Hepatocyte (in vitro differentiated cells): ENCODE results near the gene CD22. TPM values are rescaled to one million over a fixed set of nuclear protein-coding genes. Genes with fewer than 3 reads are reported as not detected.

Source experiments
- DNase-seq: peaks from one replicate; pipeline ENCODE4 v3.0.0-alpha.2; 2016; ENCODE audit warnings: low spot score
- H2AFZ ChIP-seq: fragments of 200-600 bp; sonication (generic); 2 replicates; pipeline ENCODE4 v1.6.0; 2016; ENCODE audit warnings: antibody characterized with exemption, mild to moderate bottlenecking
- H3K27ac ChIP-seq: fragments of 200-600 bp; sonication (generic); 2 replicates; pipeline ENCODE4 v1.5.1; 2016; ENCODE audit warnings: mild to moderate bottlenecking
- H3K27me3 ChIP-seq: fragments of 200-600 bp; sonication (generic); 2 replicates; pipeline ENCODE4 v1.6.1; 2016
- H3K36me3 ChIP-seq: fragments of 200-600 bp; sonication (generic); replicated peaks from 2 replicates; pipeline ENCODE4 v1.5.1; 2016; ENCODE audit warnings: low read depth; ENCODE audit not compliant: insufficient read depth
- H3K4me1 ChIP-seq: fragments of 200-600 bp; sonication (generic); 2 replicates; pipeline ENCODE4 v1.5.1; 2016; ENCODE audit warnings: mild to moderate bottlenecking, moderate library complexity; ENCODE audit not compliant: insufficient read depth
- H3K4me2 ChIP-seq: fragments of 200-600 bp; sonication (generic); 2 replicates; pipeline ENCODE4 v1.6.0; 2016
- H3K4me3 ChIP-seq: fragments of 200-600 bp; sonication (generic); 2 replicates; pipeline ENCODE4 v1.5.1; 2016; ENCODE audit warnings: mild to moderate bottlenecking
- H3K79me2 ChIP-seq: fragments of 200-600 bp; sonication (generic); 2 replicates; pipeline ENCODE4 v1.6.0; 2017; ENCODE audit warnings: mild to moderate bottlenecking
- H3K9me2 ChIP-seq: fragments of 200-600 bp; sonication (generic); replicated peaks from 2 replicates; pipeline ENCODE4 v1.6.0; 2017; ENCODE audit warnings: mild to moderate bottlenecking; ENCODE audit not compliant: insufficient read depth
- H3K9me3 ChIP-seq: fragments of 200-600 bp; sonication (generic); 2 replicates; pipeline ENCODE4 v1.5.1; 2016; ENCODE audit warnings: low read depth, mild to moderate bottlenecking
- H4K20me1 ChIP-seq: fragments of 200-600 bp; sonication (generic); 2 replicates; pipeline ENCODE4 v1.6.0; 2016; ENCODE audit warnings: mild to moderate bottlenecking; ENCODE audit not compliant: insufficient read depth, poor library complexity, severe bottlenecking
- EZH2 ChIP-seq: fragments of 200-600 bp; sonication (generic); IDR thresholded peaks from 2 replicates; pipeline ENCODE4 v1.6.1; 2016; ENCODE audit warnings: antibody characterized with exemption, mild to moderate bottlenecking, borderline replicate concordance
- EZH2phosphoT487 ChIP-seq: fragments of 200-600 bp; sonication (generic); IDR thresholded peaks from one replicate; pipeline ENCODE4 v1.6.1; 2018; ENCODE audit warnings: antibody characterized with exemption, mild to moderate bottlenecking, low read depth, moderate library complexity; ENCODE audit not compliant: unreplicated experiment, severe bottlenecking
- WGBS: methylation state at CpG from one replicate; pipeline ENCODE4 v1.1.6; 2016; ENCODE audit warnings: low lambda C conversion rate; ENCODE audit errors: missing lambda C conversion rate; 5-methylcytosine and 5-hydroxymethylcytosine counted together
- microRNA-seq: library from miRNA; unstranded; fragments of <30 nt; microRNA quantifications from one replicate; pipeline ENCODE4, GENCODE V29; 2017
- polyA plus RNA-seq: library from polyadenylated mRNA; unstranded; fragments of >200 nt; fragmentation: Nextera tagmentation; extraction: Ambion mirVana; gene quantifications from 2 replicates; pipeline ENCODE4 v1.2.1, GENCODE V29; 2016
- total RNA-seq: library from RNA; depleted of rRNA; stranded (reverse); fragments of >200 nt; gene quantifications from 2 replicates; pipeline ENCODE4 v1.2.3, GENCODE V29; 2014
- TF ChIP-seq, protein P1 (sequence below): fragments of 200-600 bp; sonication (generic); IDR thresholded peaks from 2 replicates; pipeline ENCODE4 v1.5.1; 2016; ENCODE audit warnings: antibody characterized with exemption, mild to moderate bottlenecking; ENCODE audit not compliant: poor library complexity

The CD22 gene
- total and polyA plus RNA-seq, 2 experiments from 2014 or later = 1.6 TPM; not detected in 1

DNA sequence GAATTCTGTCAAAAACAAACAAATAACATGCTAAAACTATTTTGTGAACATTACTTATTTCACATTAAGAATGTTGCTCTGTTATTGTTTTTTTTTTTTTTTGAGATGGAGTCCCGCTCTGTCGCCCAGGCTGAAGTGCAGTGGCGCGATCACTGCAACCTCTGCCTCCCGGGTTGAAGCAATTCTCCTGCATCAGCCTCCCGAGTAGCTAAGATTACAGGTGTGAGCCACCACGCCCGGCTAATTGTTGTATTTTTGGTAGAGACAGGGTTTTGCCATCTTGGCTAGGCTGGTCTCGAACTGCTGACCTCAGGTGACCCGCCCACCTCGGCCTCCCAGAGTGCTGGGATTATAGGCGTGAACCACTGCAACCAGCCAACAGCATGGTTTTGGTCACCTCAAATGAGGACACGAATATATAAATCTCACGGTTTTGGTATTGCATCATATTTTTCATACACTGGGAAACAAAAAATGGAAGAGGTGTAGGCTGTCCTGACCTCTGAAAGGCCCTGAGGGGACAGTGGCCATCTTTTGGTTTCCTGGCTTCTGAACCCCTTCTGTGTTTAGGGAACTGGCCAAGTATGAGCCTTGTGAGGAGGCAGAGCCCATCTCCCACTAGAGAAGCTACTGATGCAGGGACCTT lies 67.4 kb downstream of the CD22 start:
- Histone ChIP-seq H3K4me1 (no peaks in the 10 kb centered on the region), H3K27me3 (no peaks in the 10 kb centered on the region), H3K9me3 (no peaks in the 10 kb centered on the region), H3K9me2 (no peaks in the 10 kb centered on the region), H4K20me1 (no peaks in the 10 kb centered on the region), H2AFZ (no peak overlapping the region), H3K4me3 (no peak overlapping the region), H3K4me2 (no peak overlapping the region), H3K36me3 (no peaks in the 10 kb centered on the region), H3K79me2 (no peaks in the 10 kb centered on the region), H3K27ac (peak overlapping the region; percentile 38)
- DNase-seq = no peak
- TF ChIP-seq EZH2 = no peak
- TF ChIP-seq EZH2phosphoT487 = no peak
- TF ChIP-seq, protein P1, sequence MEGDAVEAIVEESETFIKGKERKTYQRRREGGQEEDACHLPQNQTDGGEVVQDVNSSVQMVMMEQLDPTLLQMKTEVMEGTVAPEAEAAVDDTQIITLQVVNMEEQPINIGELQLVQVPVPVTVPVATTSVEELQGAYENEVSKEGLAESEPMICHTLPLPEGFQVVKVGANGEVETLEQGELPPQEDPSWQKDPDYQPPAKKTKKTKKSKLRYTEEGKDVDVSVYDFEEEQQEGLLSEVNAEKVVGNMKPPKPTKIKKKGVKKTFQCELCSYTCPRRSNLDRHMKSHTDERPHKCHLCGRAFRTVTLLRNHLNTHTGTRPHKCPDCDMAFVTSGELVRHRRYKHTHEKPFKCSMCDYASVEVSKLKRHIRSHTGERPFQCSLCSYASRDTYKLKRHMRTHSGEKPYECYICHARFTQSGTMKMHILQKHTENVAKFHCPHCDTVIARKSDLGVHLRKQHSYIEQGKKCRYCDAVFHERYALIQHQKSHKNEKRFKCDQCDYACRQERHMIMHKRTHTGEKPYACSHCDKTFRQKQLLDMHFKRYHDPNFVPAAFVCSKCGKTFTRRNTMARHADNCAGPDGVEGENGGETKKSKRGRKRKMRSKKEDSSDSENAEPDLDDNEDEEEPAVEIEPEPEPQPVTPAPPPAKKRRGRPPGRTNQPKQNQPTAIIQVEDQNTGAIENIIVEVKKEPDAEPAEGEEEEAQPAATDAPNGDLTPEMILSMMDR = no peak
- WGBS = 94% methylated on average over 14 of the region's 14 CpGs

Small RNAs within 50 kb of the gene (microRNA-seq; reads per million reads assigned to microRNA genes)
- not detected for gene MIR5196

Other genes with a start within 250 kb of the CD22 start
- 225 and 235 TPM in 2 replicates for gene FXYD3, start 213.4 kb upstream of the CD22 start, total RNA-seq
- gene FXYD3, start 213.4 kb upstream of the CD22 start, polyA plus RNA-seq = 491 and 542 TPM in 2 replicates
- gene LGI4, start 194.1 kb upstream of the CD22 start, total RNA-seq = 2.4 and 6.3 TPM in 2 replicates
- gene LGI4, start 194.1 kb upstream of the CD22 start, polyA plus RNA-seq = 5.2 and 8.8 TPM in 2 replicates
- gene FXYD1, start 190.4 kb upstream of the CD22 start, total RNA-seq = 2.9 and 7.5 TPM in 2 replicates
- gene FXYD1, start 190.4 kb upstream of the CD22 start, polyA plus RNA-seq = 18.5 and 22.0 TPM in 2 replicates
- 0.27 TPM in 1 of 2 replicates, not detected in the other for gene FXYD7, start 185.9 kb upstream of the CD22 start, total RNA-seq
- 0.22 and 0.46 TPM in 2 replicates for gene FXYD7, start 185.9 kb upstream of the CD22 start, polyA plus RNA-seq
- gene FXYD5, start 174.5 kb upstream of the CD22 start, total RNA-seq = 36.4 and 42.8 TPM in 2 replicates
- gene FXYD5, start 174.5 kb upstream of the CD22 start, polyA plus RNA-seq = 81.1 and 90.2 TPM in 2 replicates
- gene FAM187B, start 100.4 kb upstream of the CD22 start, total RNA-seq = 0.56 TPM in 1 of 2 replicates, not detected in the other
- gene FAM187B, start 100.4 kb upstream of the CD22 start, polyA plus RNA-seq = not detected in 2 replicates
- 89.9 and 113 TPM in 2 replicates for gene LSR, start 80.2 kb upstream of the CD22 start, total RNA-seq
- gene LSR, start 80.2 kb upstream of the CD22 start, polyA plus RNA-seq = 255 and 296 TPM in 2 replicates
- gene USF2, start 60.2 kb upstream of the CD22 start, total RNA-seq = 55.6 and 61.4 TPM in 2 replicates
- gene USF2, start 60.2 kb upstream of the CD22 start, polyA plus RNA-seq = 30.2 and 35.0 TPM in 2 replicates
- 5.1 and 7.0 TPM in 2 replicates for gene HAMP, start 46.7 kb upstream of the CD22 start, total RNA-seq
- gene HAMP, start 46.7 kb upstream of the CD22 start, polyA plus RNA-seq = 49.3 and 55.8 TPM in 2 replicates
- gene MAG, start 37.0 kb upstream of the CD22 start, total RNA-seq = 2.8 TPM in 1 of 2 replicates, not detected in the other
- 0.47 and 0.81 TPM in 2 replicates for gene MAG, start 37.0 kb upstream of the CD22 start, polyA plus RNA-seq
- gene FFAR1, start 18.7 kb downstream of the CD22 start, total RNA-seq = not detected in 2 replicates
- not detected in 2 replicates for gene FFAR1, start 18.7 kb downstream of the CD22 start, polyA plus RNA-seq
- 0.80 and 1.6 TPM in 2 replicates for gene FFAR3, start 29.3 kb downstream of the CD22 start, total RNA-seq
- 2.4 TPM in 1 of 2 replicates, not detected in the other for gene FFAR3, start 29.3 kb downstream of the CD22 start, polyA plus RNA-seq
- not detected in 2 replicates for gene GPR42, start 41.9 kb downstream of the CD22 start, total RNA-seq
- gene GPR42, start 41.9 kb downstream of the CD22 start, polyA plus RNA-seq = 0.17 TPM in 1 of 2 replicates, not detected in the other
- gene FFAR2, start 119.1 kb downstream of the CD22 start, total RNA-seq = 0.16 and 0.20 TPM in 2 replicates
- 0.64 TPM in 1 of 2 replicates, not detected in the other for gene FFAR2, start 119.1 kb downstream of the CD22 start, polyA plus RNA-seq
- gene KRTDAP, start 161.3 kb downstream of the CD22 start, total RNA-seq = 1.6 and 2.7 TPM in 2 replicates
- 0.97 and 1.6 TPM in 2 replicates for gene KRTDAP, start 161.3 kb downstream of the CD22 start, polyA plus RNA-seq
- gene DMKN, start 184.5 kb downstream of the CD22 start, total RNA-seq = 57.0 and 64.1 TPM in 2 replicates
- 99.5 and 111 TPM in 2 replicates for gene DMKN, start 184.5 kb downstream of the CD22 start, polyA plus RNA-seq
- 0.40 TPM in 1 of 2 replicates, not detected in the other for gene SBSN, start 199.1 kb downstream of the CD22 start, total RNA-seq
- gene SBSN, start 199.1 kb downstream of the CD22 start, polyA plus RNA-seq = 0.19 and 0.66 TPM in 2 replicates
- not detected in 2 replicates for gene GAPDHS, start 204.3 kb downstream of the CD22 start, total RNA-seq
- gene GAPDHS, start 204.3 kb downstream of the CD22 start, polyA plus RNA-seq = not detected in 2 replicates
- gene TMEM147, start 216.4 kb downstream of the CD22 start, total RNA-seq = 115 and 133 TPM in 2 replicates
- gene TMEM147, start 216.4 kb downstream of the CD22 start, polyA plus RNA-seq = 287 and 288 TPM in 2 replicates
- 5.0 and 6.4 TPM in 2 replicates for gene ATP4A, start 234.5 kb downstream of the CD22 start, total RNA-seq
- 3.5 and 5.1 TPM in 2 replicates for gene ATP4A, start 234.5 kb downstream of the CD22 start, polyA plus RNA-seq